ENCODE measurements around the gene KAT6B. TPM values are rescaled to one million over a fixed set of nuclear protein-coding genes. Genes with fewer than 3 reads are reported as not detected.
"Not testable (repeated sequence)": the region's sequence is repeated elsewhere in the genome, so short reads cannot be mapped to it uniquely, and the experiment has no call there.

The KAT6B gene
- total RNA-seq, 2 experiments from 2014 or later = 22.8 to 24.8 TPM

- peaks cover 64% of the 10 kb centered on the region for H3K4me1 Mint-ChIP-seq (ENCODE audit: low read depth)
- POLR2A ChIA-PET = interaction anchor here (0.6 to 2.2 kb wide), 2 partner anchors 12 to 698 kb away, joined by 3 to 7 read pairs; no protein-coding TSS in a partner anchor
Observed at GRCh38 chr10:74871595-74872382, 45.4 kb downstream of the KAT6B start.

GRCh38 chr10:74873803-74874454, 47.5 kb downstream of the KAT6B start:
- Mint-ChIP-seq H3K9me3 (no peaks in the 10 kb centered on the region), H3K36me3 (ENCODE audit: low read depth) (peaks cover 3% of the 10 kb centered on the region), H3K27me3 (no peaks in the 10 kb centered on the region), H3K27ac (no peak overlapping the region), H3K4me1 (ENCODE audit: low read depth) (peaks cover 52% of the 10 kb centered on the region), H3K4me3 (no peak overlapping the region)
- POLR2A ChIA-PET = no interaction called here
- no peak for TF ChIP-seq CTCF (IDR thresholded peaks at IDR 0.05)
- ATAC-seq (no peak), DNase-seq (no peak)
- intact Hi-C loops (cut with micrococcal nuclease) = no loop called here
- CTCF ChIA-PET = no interaction called here

More at GRCh38 chr10:74871595-74872382, 45.4 kb downstream of the KAT6B start:
- peak overlapping the region; percentile 84 for H3K27ac Mint-ChIP-seq
- H3K4me3 Mint-ChIP-seq = peak overlapping the region; percentile 65
- no peaks in the 10 kb centered on the region for H3K27me3 Mint-ChIP-seq
- no peak for TF ChIP-seq CTCF (IDR thresholded peaks at IDR 0.05)
- DNase-seq = peak; percentile 39
- intact Hi-C loops (cut with micrococcal nuclease) = no loop called here
- H3K36me3 Mint-ChIP-seq (ENCODE audit: low read depth) = peaks cover 7% of the 10 kb centered on the region
- peak; percentile 91 for ATAC-seq
- CTCF ChIA-PET = interaction anchor here (0.8 kb wide), 1 partner anchor 21 kb away, joined by 3 read pairs; no protein-coding TSS in a partner anchor
- H3K9me3 Mint-ChIP-seq = no peaks in the 10 kb centered on the region

GRCh38 chr10:74874649-74875048, 48.2 kb downstream of the KAT6B start:
- no peaks in the 10 kb centered on the region for H3K9me3 Mint-ChIP-seq
- DNase-seq = no peak
- TF ChIP-seq CTCF (IDR thresholded peaks at IDR 0.05) = no peak
- intact Hi-C loops (cut with micrococcal nuclease) = no loop called here
- POLR2A ChIA-PET = no interaction called here
- no peak overlapping the region for H3K27ac Mint-ChIP-seq
- peaks cover 3% of the 10 kb centered on the region for H3K36me3 Mint-ChIP-seq (ENCODE audit: low read depth)
- peaks cover 54% of the 10 kb centered on the region for H3K4me1 Mint-ChIP-seq (ENCODE audit: low read depth)
- ATAC-seq = no peak
- CTCF ChIA-PET = no interaction called here
- no peak overlapping the region for H3K4me3 Mint-ChIP-seq
- H3K27me3 Mint-ChIP-seq = no peaks in the 10 kb centered on the region

- Mint-ChIP-seq H3K36me3 (ENCODE audit: low read depth) (peaks cover under 1% of the 10 kb centered on the region), H3K4me3 (no peak overlapping the region), H3K9me3 (no peaks in the 10 kb centered on the region), H3K27me3 (no peaks in the 10 kb centered on the region), H3K27ac (no peak overlapping the region), H3K4me1 (ENCODE audit: low read depth) (peaks cover 52% of the 10 kb centered on the region)
- TF ChIP-seq CTCF (IDR thresholded peaks at IDR 0.05) = no peak
- POLR2A ChIA-PET = no interaction called here
- no peak for DNase-seq
- CTCF ChIA-PET = no interaction called here
- intact Hi-C loops (cut with micrococcal nuclease) = no loop called here
- no peak for ATAC-seq
Observed at GRCh38 chr10:74875068-74875467, 48.7 kb downstream of the KAT6B start.

- Mint-ChIP-seq H3K4me3 (no peak overlapping the region), H3K9me3 (no peaks in the 10 kb centered on the region), H3K27me3 (no peaks in the 10 kb centered on the region), H3K4me1 (ENCODE audit: low read depth) (peaks cover 53% of the 10 kb centered on the region), H3K36me3 (ENCODE audit: low read depth) (peaks cover 1% of the 10 kb centered on the region), H3K27ac (no peak overlapping the region)
- POLR2A ChIA-PET = interaction anchor here (1.3 kb wide), 1 partner anchor 9 kb away, joined by 4 read pairs; no protein-coding TSS in a partner anchor
- CTCF ChIA-PET = interaction anchor here (1.1 kb wide), 3 partner anchors 9 to 38 kb away, joined by 3 read pairs; no protein-coding TSS in a partner anchor
- DNase-seq (no peak), ATAC-seq (no peak)
- TF ChIP-seq CTCF (IDR thresholded peaks at IDR 0.05) = no peak
- intact Hi-C loops (cut with micrococcal nuclease) = no loop called here
Observed at GRCh38 chr10:74875966-74876365, 49.6 kb downstream of the KAT6B start.

- H3K4me1 Mint-ChIP-seq (ENCODE audit: low read depth) = peaks cover 49% of the 10 kb centered on the region
- H3K9me3 Mint-ChIP-seq; DNase-seq; H3K4me3 Mint-ChIP-seq; H3K27me3 Mint-ChIP-seq; H3K27ac Mint-ChIP-seq; intact Hi-C loops (cut with micrococcal nuclease); ATAC-seq; H3K36me3 Mint-ChIP-seq (ENCODE audit: low read depth): not testable (repeated sequence)
- POLR2A ChIA-PET = interaction anchor here (1.3 kb wide), 1 partner anchor 8 kb away, joined by 4 read pairs; no protein-coding TSS in a partner anchor
- CTCF ChIA-PET = interaction anchor here (0.9 to 1.1 kb wide), 2 partner anchors 12 to 39 kb away, joined by 3 read pairs; no protein-coding TSS in a partner anchor
Observed at GRCh38 chr10:74877054-74877453, 50.7 kb downstream of the KAT6B start.

All from activated CD8-positive, alpha-beta T cell treated with anti-CD3 and anti-CD28 coated beads for 36 hours (primary cell).